ENCODE results near the gene MXRA8. TPM values are rescaled to one million over a fixed set of nuclear protein-coding genes. Genes with fewer than 3 reads are reported as not detected.

MXRA8 gene
- 10 to 100 TPM in 3 of 4 donors, 1 to 10 TPM in 1; 7.2 to 24.3 (median 13.5) TPM for total RNA-seq
- polyA plus RNA-seq, result 10 to 100 TPM in 2 of 3 donors, 1 to 10 TPM in 1; 9.8 to 16.9 (median 10.1) TPM
- long read RNA-seq, donor 1, partial matches to known transcripts, result 1 of 4 reads
- long read RNA-seq, donor 1, other reads (novel, unspliced or antisense), result 3 of 4 reads
- long read RNA-seq, donor 2, partial matches to known transcripts, result 3 of 4 reads
- long read RNA-seq, donor 2, other reads (novel, unspliced or antisense), result 1 of 4 reads

GRCh38 chr1:1358433-1359271 is at the start of gene MXRA8:
Gene MXRA8 (minus strand): TSS chr1:1358555. CDS start chr1:1358504, 51 bp downstream.
- Histone ChIP-seq H3K4me1 (peaks cover 16% of the 10 kb centered on the region), H3K4me3 (peak within 1 kb of the TSS; percentile 57), H3K27me3 (ENCODE audit: insufficient read depth in 3 of 3, low read length in 2 of 3) (peaks cover 0 to 57% (median 11%) of the 10 kb centered on the region in 3 donors), H3K9me3 (no peaks in the 10 kb centered on the region), H3K36me3 (ENCODE audit: insufficient read depth in 1 of 2, low read depth in 1 of 2) (peaks cover 0 to 4% of the 10 kb centered on the region in 2 donors), H3K27ac (peak within 1 kb of the TSS; percentile 65)
- ATAC-seq, result peak; percentile 20 to 58 (median 44)
- WGBS, 3 donors, result 15 to 38% (median 17%) methylated on average over 21 to 29 of the region's 29 CpGs
- no peak for TF ChIP-seq CTCF (IDR thresholded peaks at IDR 0.05)
- intact Hi-C loops (cut with DNase I), result no loop called here
- peak; percentile 85 to 90 for DNase-seq

GRCh38 chr1:1407636-1408318 is 49.4 kb upstream of the MXRA8 start:
- intact Hi-C loops (cut with DNase I), result loop anchor here in 1 of 2 donors (5.0 to 10.0 kb wide), 2 partner anchors 35 to 97 kb away; no protein-coding TSS in a partner anchor

GRCh38 chr1:1406821-1407635 is 48.7 kb upstream of the MXRA8 start, which contains the start of gene MRPL20:
Gene MRPL20 (minus strand): TSS chr1:1407293. CDS start chr1:1407217, 76 bp downstream.
- ATAC-seq (peak; percentile 97 to 99 (median 98)), DNase-seq (peak; percentile 96 to 98)
- Histone ChIP-seq H3K36me3 (ENCODE audit: insufficient read depth in 1 of 2, low read depth in 1 of 2) (peaks cover 5 to 46% of the 10 kb centered on the region in 2 donors), H3K4me3 (peak within 1 kb of the TSS; percentile 92), H3K4me1 (peaks cover 29% of the 10 kb centered on the region), H3K27ac (peak within 1 kb of the TSS; percentile 83), H3K27me3 (ENCODE audit: insufficient read depth in 3 of 3, low read length in 2 of 3) (no peaks in the 10 kb centered on the region), H3K9me3 (no peaks in the 10 kb centered on the region)
- 0 to 1% (median 1%) methylated on average over 82 to 98 of the region's 98 CpGs for WGBS, 3 donors
- intact Hi-C loops (cut with DNase I), result loop anchor here in 1 of 2 donors (5.0 to 10.0 kb wide), 2 partner anchors 35 to 98 kb away; no protein-coding TSS in a partner anchor
- no peak for TF ChIP-seq CTCF (IDR thresholded peaks at IDR 0.05)

More at GRCh38 chr1:1407636-1408318, 49.4 kb upstream of the MXRA8 start:
- no peak for DNase-seq
- no peaks in the 10 kb centered on the region for H3K27me3 ChIP-seq (ENCODE audit: insufficient read depth in 3 of 3, low read length in 2 of 3)
- H3K9me3 ChIP-seq, result no peaks in the 10 kb centered on the region
- peaks cover 26% of the 10 kb centered on the region for H3K4me1 ChIP-seq
- no peak for TF ChIP-seq CTCF (IDR thresholded peaks at IDR 0.05)
- peak in 3 of 4 donors; percentile 19 to 27 (median 21) for ATAC-seq
- H3K36me3 ChIP-seq (ENCODE audit: insufficient read depth in 1 of 2, low read depth in 1 of 2), result peaks cover 5 to 38% of the 10 kb centered on the region in 2 donors
- 8 to 18% (median 10%) methylated on average over 22 to 41 of the region's 41 CpGs for WGBS, 3 donors
- H3K4me3 ChIP-seq, result peak overlapping the region; percentile 92
- H3K27ac ChIP-seq, result peak overlapping the region; percentile 83

Measured in psoas muscle (tissue), 8 donors.